Endothelial cell of umbilical vein (primary cell): ENCODE results near the gene FBXW11. TPM values are rescaled to one million over a fixed set of nuclear protein-coding genes. Genes with fewer than 3 reads are reported as not detected.
A peak's percentile ranks its signal among the peaks of the same experiment; 100 is the strongest.

ENCODE experiments used
- BruUV-seq: library from RNA; stranded (reverse); fragments of 400-500 nt; replicated peaks from 2 replicates; lab custom pipeline; 2021; lab: Mats Ljungman, UMichigan
- CTCF ChIA-PET: fragments of 300-600, 350-600 bp; sonication (Branson Sonifier 250); formaldehyde crosslinking; loops from one replicate; lab custom pipeline; 2021; ENCODE audit warnings: antibody characterized with exemption, inconsistent platforms; lab: Charles Lee
- POLR2A ChIA-PET: fragments of 300-600, 350-600 bp; sonication (Branson Sonifier 250); formaldehyde crosslinking; loops from one replicate; lab custom pipeline; 2021; ENCODE audit warnings: antibody characterized with exemption, inconsistent platforms; lab: Charles Lee
- DNase-seq: peaks from one replicate; pipeline ENCODE4 v3.0.0-alpha.2; 2011; ENCODE audit warnings: low read depth, low spot score
- FAIRE-seq: peaks from 2 replicates; lab custom pipeline; 2011; peaks lifted over from hg19 to GRCh38; lab: Jason Lieb, UNC
- H2AFZ ChIP-seq: 2 replicates; pipeline ENCODE4 v1.6.0; 2012; ENCODE audit warnings: low read depth, low read length, control low read depth, inconsistent platforms
- H3K27ac ChIP-seq: 2 replicates; pipeline ENCODE4 v1.5.1; 2011; ENCODE audit warnings: low read depth, mild to moderate bottlenecking, control low read depth, low read length, moderate library complexity; ENCODE audit not compliant: insufficient read depth
- H3K27me3 ChIP-seq, 2 experiments: 2 replicates each; pipeline versions ENCODE4 v1.6.0 to v1.6.1; 2011; ENCODE audit warnings: low read length in 2 of 2, mixed read lengths in 1 of 2; ENCODE audit not compliant: control insufficient read depth in 2 of 2, insufficient read depth in 2 of 2
- H3K36me3 ChIP-seq, 2 experiments: 2 replicates in 1 of 2; 3 replicates in 1 of 2; pipeline ENCODE4 v1.5.1; 2011; ENCODE audit warnings: low read length in 2 of 2, mild to moderate bottlenecking in 1 of 2, moderate library complexity in 1 of 2; ENCODE audit not compliant: control insufficient read depth in 2 of 2, insufficient read depth in 2 of 2; ENCODE audit errors: extremely low read depth in 1 of 2
- H3K4me1 ChIP-seq: 3 replicates; pipeline ENCODE4 v1.5.1; 2011; ENCODE audit warnings: mild to moderate bottlenecking, low read length; ENCODE audit not compliant: control insufficient read depth, insufficient read depth; ENCODE audit errors: extremely low read depth
- H3K4me2 ChIP-seq: 2 replicates; pipeline ENCODE4 v1.6.1; 2011; ENCODE audit warnings: low read length, control low read depth, mixed read lengths; ENCODE audit not compliant: insufficient read depth
- H3K4me3 ChIP-seq, 3 experiments: fragments of 200-600 bp in 1 of 3; sonication (generic), shearing (Covaris generic) in 1 of 3; replicated peaks in 1 of 3; 2 replicates each; pipeline ENCODE4 v1.5.1; 2011 to 2016; ENCODE audit warnings: control low read depth in 3 of 3, low read length in 3 of 3, mild to moderate bottlenecking in 2 of 3, inconsistent platforms in 1 of 3, low read depth in 1 of 3, moderate library complexity in 1 of 3; ENCODE audit not compliant: insufficient read depth in 1 of 3
- H3K79me2 ChIP-seq: 2 replicates; pipeline ENCODE4 v1.6.0; 2012; ENCODE audit warnings: low read length, inconsistent platforms; ENCODE audit not compliant: control insufficient read depth, insufficient read depth
- H3K9ac ChIP-seq: replicated peaks from 2 replicates; pipeline ENCODE3; 2011; ENCODE audit warnings: low read length, control low read depth; ENCODE audit not compliant: insufficient read depth; ENCODE audit errors: extremely low read depth
- H3K9me1 ChIP-seq: replicated peaks from 3 replicates; pipeline ENCODE4 v1.6.0; 2011; ENCODE audit warnings: mild to moderate bottlenecking, low read length; ENCODE audit not compliant: control insufficient read depth, insufficient read depth; ENCODE audit errors: extremely low read depth
- H3K9me3 ChIP-seq: replicated peaks from 2 replicates; pipeline ENCODE4 v1.5.1; 2012; ENCODE audit warnings: low read length, inconsistent platforms; ENCODE audit not compliant: control insufficient read depth, insufficient read depth
- H4K20me1 ChIP-seq: replicated peaks from 2 replicates; pipeline ENCODE3; 2011; ENCODE audit warnings: mild to moderate bottlenecking, low read length; ENCODE audit not compliant: control insufficient read depth, insufficient read depth; ENCODE audit errors: extremely low read depth
- EZH2 ChIP-seq: IDR thresholded peaks from 2 replicates; pipeline ENCODE4 v1.6.1; 2012; ENCODE audit warnings: borderline replicate concordance, low read depth, mild to moderate bottlenecking, moderate library complexity, low read length, inconsistent platforms; ENCODE audit not compliant: severe bottlenecking
- FOS ChIP-seq: IDR thresholded peaks from 2 replicates; pipeline ENCODE4 v1.6.1; 2011; ENCODE audit warnings: mild to moderate bottlenecking, low read length, moderate library complexity, borderline replicate concordance; ENCODE audit not compliant: insufficient read depth
- GATA2 ChIP-seq: IDR thresholded peaks from 2 replicates; pipeline ENCODE4 v1.7.0; 2011; ENCODE audit warnings: low read depth, mild to moderate bottlenecking, moderate library complexity, mixed read lengths, low read length; ENCODE audit not compliant: insufficient read length, insufficient read depth
- JUN ChIP-seq: IDR thresholded peaks from 2 replicates; pipeline ENCODE4 v1.6.1; 2011; ENCODE audit warnings: borderline replicate concordance, low read depth; ENCODE audit not compliant: insufficient read length, insufficient read depth
- MYC ChIP-seq: IDR thresholded peaks from one replicate; pipeline ENCODE4 v1.6.1; 2011; ENCODE audit warnings: mild to moderate bottlenecking, low read depth, low read length
- POLR2A ChIP-seq: IDR thresholded peaks from 2 replicates; pipeline ENCODE4 v1.6.1; 2012; ENCODE audit warnings: low read depth, mild to moderate bottlenecking, control low read depth, low read length
- POLR2AphosphoS5 ChIP-seq: IDR thresholded peaks from 2 replicates; pipeline ENCODE4 v1.6.1; 2012; ENCODE audit warnings: low read depth, mild to moderate bottlenecking, control low read depth, low read length, moderate library complexity; ENCODE audit not compliant: insufficient read depth
- dilution Hi-C: fragments of 300-500 bp; cut with MboI; formaldehyde crosslinking; loops from one replicate; pipeline ENCODE4 v1.15.0; 2019; ENCODE audit warnings: low sequenced_read_pairs; ENCODE audit not compliant: extremely low pct_ligation_motif_present
- intact Hi-C: fragments of 100-400 bp; cut with micrococcal nuclease; formaldehyde crosslinking; loops from one replicate; pipeline ENCODE4 v1.10.0; 2022
- polyA plus RNA-seq, 4 experiments: library from polyadenylated mRNA; depleted of rRNA in 3 of 4; stranded (reverse) in 3 of 4; unstranded in 1 of 4; fragments of >200 nt; gene quantifications; 2 replicates each; pipeline versions ENCODE4 v1.2.1 to v1.2.3, GENCODE V29; 2011 to 2012; ENCODE audit warnings: missing spikeins in 1 of 4
- total RNA-seq: library from RNA; stranded (reverse); gene quantifications from 2 replicates; pipeline ENCODE4 v1.2.3, GENCODE V29; 2021
- TF ChIP-seq, protein P1 (sequence below), 2 donors: IDR thresholded peaks; 1 replicate in 1 of 2; 2 replicates in 1 of 2; pipeline ENCODE4 v1.5.1; 2011; ENCODE audit warnings: low read length in 2 of 2, mild to moderate bottlenecking in 2 of 2, moderate library complexity in 2 of 2, control low read depth in 1 of 2, inconsistent platforms in 1 of 2, low read depth in 1 of 2; ENCODE audit not compliant: insufficient read depth in 1 of 2; ENCODE audit errors: extremely low read depth in 1 of 2
- TF ChIP-seq, protein P2 (sequence below): IDR thresholded peaks from 2 replicates; pipeline ENCODE4 v1.6.1; 2011; ENCODE audit not compliant: insufficient read depth, insufficient read length

FBXW11 gene
- total and polyA plus RNA-seq, 2 donors (not counting 3 experiments of a cell fraction or from before 2014, with no cell fraction given), result 30.7 to 44.7 TPM

GRCh38 chr5:171966964-171967363 lies 39.5 kb downstream of the FBXW11 start:
- FAIRE-seq (no peak), DNase-seq (no peak)
- H3K9me3 ChIP-seq, result no peaks in the 10 kb centered on the region
- H2AFZ ChIP-seq, result no peak overlapping the region
- CTCF ChIA-PET, result interaction anchor here (1.3 kb wide), 1 partner anchor 55 kb away, joined by 5 read pairs; no protein-coding TSS in a partner anchor
- H3K4me2 ChIP-seq, result peak overlapping the region; percentile 63
- H3K27ac ChIP-seq, result no peak overlapping the region
- dilution Hi-C loops, result no loop called here
- H3K36me3 ChIP-seq, result no peaks in the 10 kb centered on the region
- no peaks in the 10 kb centered on the region for H3K27me3 ChIP-seq
- TF ChIP-seq EZH2 (no peak), POLR2AphosphoS5 (no peak), JUN (no peak), MYC (no peak), GATA2 (no peak), POLR2A (no peak), FOS (no peak)
- TF ChIP-seq, protein P1, sequence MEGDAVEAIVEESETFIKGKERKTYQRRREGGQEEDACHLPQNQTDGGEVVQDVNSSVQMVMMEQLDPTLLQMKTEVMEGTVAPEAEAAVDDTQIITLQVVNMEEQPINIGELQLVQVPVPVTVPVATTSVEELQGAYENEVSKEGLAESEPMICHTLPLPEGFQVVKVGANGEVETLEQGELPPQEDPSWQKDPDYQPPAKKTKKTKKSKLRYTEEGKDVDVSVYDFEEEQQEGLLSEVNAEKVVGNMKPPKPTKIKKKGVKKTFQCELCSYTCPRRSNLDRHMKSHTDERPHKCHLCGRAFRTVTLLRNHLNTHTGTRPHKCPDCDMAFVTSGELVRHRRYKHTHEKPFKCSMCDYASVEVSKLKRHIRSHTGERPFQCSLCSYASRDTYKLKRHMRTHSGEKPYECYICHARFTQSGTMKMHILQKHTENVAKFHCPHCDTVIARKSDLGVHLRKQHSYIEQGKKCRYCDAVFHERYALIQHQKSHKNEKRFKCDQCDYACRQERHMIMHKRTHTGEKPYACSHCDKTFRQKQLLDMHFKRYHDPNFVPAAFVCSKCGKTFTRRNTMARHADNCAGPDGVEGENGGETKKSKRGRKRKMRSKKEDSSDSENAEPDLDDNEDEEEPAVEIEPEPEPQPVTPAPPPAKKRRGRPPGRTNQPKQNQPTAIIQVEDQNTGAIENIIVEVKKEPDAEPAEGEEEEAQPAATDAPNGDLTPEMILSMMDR (IDR thresholded peaks at IDR 0.05; ENCODE audit: extremely low read depth in 1 of 2, insufficient read depth in 1 of 2, low read depth in 1 of 2, low read length in 2 of 2), result no peak
- TF ChIP-seq, protein P2, sequence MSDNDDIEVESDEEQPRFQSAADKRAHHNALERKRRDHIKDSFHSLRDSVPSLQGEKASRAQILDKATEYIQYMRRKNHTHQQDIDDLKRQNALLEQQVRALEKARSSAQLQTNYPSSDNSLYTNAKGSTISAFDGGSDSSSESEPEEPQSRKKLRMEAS, result no peak
- H3K9me1 ChIP-seq, result no peaks in the 10 kb centered on the region
- intact Hi-C loops, result no loop called here
- H4K20me1 ChIP-seq, result peaks cover 35% of the 10 kb centered on the region
- peaks cover 25% of the 10 kb centered on the region for H3K4me1 ChIP-seq
- H3K9ac ChIP-seq, result no peak overlapping the region
- H3K4me3 ChIP-seq, result no peak overlapping the region
- POLR2A ChIA-PET, result no interaction called here
- H3K79me2 ChIP-seq, result peaks cover 90% of the 10 kb centered on the region
- BruUV-seq, result no TSS peak
